ENCODE data around the gene AHRR.
"Not testable (repeated sequence)": the region's sequence is repeated elsewhere in the genome, so short reads cannot be mapped to it uniquely, and the experiment has no call there.

The AHRR gene

GRCh38 chr5:306011-306805 lies 15.3 kb upstream of the AHRR start:
- DNase-seq: no peak

GRCh38 chr5:307306-307705 lies 14.2 kb upstream of the AHRR start:
- DNase-seq: no peak

- no peak for DNase-seq
Observed at GRCh38 chr5:307794-308579, 13.5 kb upstream of the AHRR start.

GRCh38 chr5:308672-309271 lies 12.7 kb upstream of the AHRR start:
- DNase-seq: no peak

GRCh38 chr5:309831-310230 lies 11.7 kb upstream of the AHRR start:
- DNase-seq: not testable (repeated sequence)

- DNase-seq: no peak
Observed at GRCh38 chr5:310516-310915, 11.0 kb upstream of the AHRR start.

- DNase-seq: no peak
Observed at GRCh38 chr5:310941-311434, 10.5 kb upstream of the AHRR start.

- no peak for DNase-seq
Observed at GRCh38 chr5:311963-312362, 9.6 kb upstream of the AHRR start.

GRCh38 chr5:312845-313244 lies 8.7 kb upstream of the AHRR start:
- no peak for DNase-seq

- no peak for DNase-seq
Observed at GRCh38 chr5:313265-313664, 8.2 kb upstream of the AHRR start.

GRCh38 chr5:313806-314376 lies 7.6 kb upstream of the AHRR start:
- DNase-seq: no peak

- DNase-seq: no peak
Observed at GRCh38 chr5:314676-315487, 6.6 kb upstream of the AHRR start.

GRCh38 chr5:315488-316209 lies 5.9 kb upstream of the AHRR start:
- no peak for DNase-seq

- no peak for DNase-seq
Observed at GRCh38 chr5:316210-317085, 5.1 kb upstream of the AHRR start.

- no peak for DNase-seq
Observed at GRCh38 chr5:317086-317811, 4.3 kb upstream of the AHRR start.

- no peak for DNase-seq
Observed at GRCh38 chr5:318341-318897, 3.1 kb upstream of the AHRR start.

- no peak for DNase-seq
Observed at GRCh38 chr5:318931-319601, 2.4 kb upstream of the AHRR start.

- no peak for DNase-seq
Observed at GRCh38 chr5:320524-321229, 837 bp upstream of the AHRR start.

Measured in NCI-H1417 treated with DMSO at 0.1 percent for 48 hours (cell line).